Caco-2 (cell line): ENCODE data around the gene DUSP23. TPM values are rescaled to one million over a fixed set of nuclear protein-coding genes. Genes with fewer than 3 reads are reported as not detected.

Source experiments
- BruUV-seq: library from RNA; stranded (reverse); fragments of 400-500 nt; replicated peaks from 2 replicates; lab custom pipeline; 2021; lab: Mats Ljungman, UMichigan
- CTCF ChIA-PET: fragments of 300-600 bp; sonication (Branson Sonifier 250); formaldehyde crosslinking; loops from one replicate; lab custom pipeline; 2022; ENCODE audit warnings: antibody characterized with exemption; lab: Charles Lee
- POLR2A ChIA-PET: fragments of 300-600 bp; sonication (Branson Sonifier 250); formaldehyde crosslinking; loops from one replicate; lab custom pipeline; 2022; ENCODE audit warnings: antibody characterized with exemption; lab: Charles Lee
- DNase-seq, 2 experiments: peaks; one replicate each; pipeline versions ENCODE4 v3.0.0 to v3.0.0-alpha.2; 2020 to 2022
- H3K27me3 ChIP-seq: replicated peaks from 2 replicates; pipeline ENCODE4 v1.6.0; 2011; ENCODE audit warnings: low read length; ENCODE audit not compliant: control insufficient read depth, insufficient read depth
- H3K36me3 ChIP-seq: 2 replicates; pipeline ENCODE4 v1.5.1; 2011; ENCODE audit warnings: low read length; ENCODE audit not compliant: control insufficient read depth, insufficient read depth
- H3K4me1 ChIP-seq: fragments of 250-450 bp; sonication (Bioruptor Pico); 2 replicates; pipeline ENCODE4 v1.5.1; 2020; ENCODE audit warnings: mild to moderate bottlenecking
- H3K4me3 ChIP-seq: 2 replicates; pipeline ENCODE4 v1.5.1; 2011; ENCODE audit warnings: low read depth, mild to moderate bottlenecking, control low read depth, low read length
- H3K9me3 ChIP-seq: fragments of 250-450 bp; sonication (Bioruptor Pico); 2 replicates; pipeline ENCODE4 v1.5.1; 2020; ENCODE audit warnings: mild to moderate bottlenecking, moderate library complexity
- H3K27ac Mint-ChIP-seq: one replicate; pipeline ENCODE4 v1.8.0; 2022; ENCODE audit warnings: mixed read lengths; ENCODE audit not compliant: unreplicated experiment
- H3K27me3 Mint-ChIP-seq: one replicate; pipeline ENCODE4 v1.8.0; 2022; ENCODE audit warnings: mixed read lengths; ENCODE audit not compliant: insufficient read depth, unreplicated experiment
- H3K36me3 Mint-ChIP-seq: one replicate; pipeline ENCODE4 v1.8.0; 2022; ENCODE audit warnings: mild to moderate bottlenecking, mixed read lengths; ENCODE audit not compliant: insufficient read depth, unreplicated experiment
- H3K4me1 Mint-ChIP-seq: one replicate; pipeline ENCODE4 v1.8.0; 2022; ENCODE audit warnings: low read depth, mixed read lengths; ENCODE audit not compliant: unreplicated experiment
- H3K4me3 Mint-ChIP-seq: one replicate; pipeline ENCODE4 v1.8.0; 2022; ENCODE audit warnings: mild to moderate bottlenecking, moderate library complexity, mixed read lengths; ENCODE audit not compliant: unreplicated experiment
- H3K9me3 Mint-ChIP-seq: one replicate; pipeline ENCODE4 v1.8.0; 2022; ENCODE audit warnings: mixed read lengths; ENCODE audit not compliant: unreplicated experiment
- CTCF ChIP-seq, 2 experiments: fragments of 200-600 bp in 1 of 2; IDR thresholded peaks; 1 replicate in 1 of 2; 2 replicates in 1 of 2; pipeline versions ENCODE4 v1.5.1 to v1.8.0; 2011 to 2022; ENCODE audit warnings: antibody characterized with exemption in 1 of 2, control low read depth in 1 of 2, inconsistent platforms in 1 of 2, low read depth in 1 of 2, low read length in 1 of 2, mild to moderate bottlenecking in 1 of 2, moderate library complexity in 1 of 2; ENCODE audit not compliant: insufficient read depth in 1 of 2, severe bottlenecking in 1 of 2, unreplicated experiment in 1 of 2
- intact Hi-C: fragments of 100-400 bp; cut with micrococcal nuclease; formaldehyde crosslinking; loops from one replicate; pipeline ENCODE4 v1.10.0; 2022; ENCODE audit not compliant: unreplicated experiment
- total RNA-seq: library from RNA; stranded (reverse); gene quantifications from 2 replicates; pipeline ENCODE4 v1.2.3, GENCODE V29; 2022

The DUSP23 gene
- total RNA-seq, 1 experiment from 2014 or later = 44.5 TPM

GRCh38 chr1:159749630-159750029 lies 31.1 kb upstream of the DUSP23 start:
- Mint-ChIP-seq H3K27me3 (peaks cover 3% of the 10 kb centered on the region), H3K36me3 (no peaks in the 10 kb centered on the region), H3K4me1 (no peaks in the 10 kb centered on the region), H3K27ac (no peak overlapping the region), H3K9me3 (no peaks in the 10 kb centered on the region), H3K4me3 (no peak overlapping the region)
- ChIA-PET POLR2A (no interaction called here), CTCF (no interaction called here)
- DNase-seq = no peak
- intact Hi-C loops = no loop called here
- Histone ChIP-seq H3K36me3 (no peaks in the 10 kb centered on the region), H3K9me3 (no peaks in the 10 kb centered on the region), H3K27me3 (no peaks in the 10 kb centered on the region), H3K4me1 (no peaks in the 10 kb centered on the region), H3K4me3 (no peak overlapping the region)
- BruUV-seq = no TSS peak
- no peak for TF ChIP-seq CTCF (IDR thresholded peaks at IDR 0.05; ENCODE audit: insufficient read depth in 1 of 2, low read depth in 1 of 2, low read length in 1 of 2, severe bottlenecking in 1 of 2, unreplicated experiment in 1 of 2)

GRCh38 chr1:159750621-159751020 lies 30.1 kb upstream of the DUSP23 start:
- no peaks in the 10 kb centered on the region for H3K36me3 ChIP-seq
- BruUV-seq = no TSS peak
- Mint-ChIP-seq H3K9me3 (no peaks in the 10 kb centered on the region), H3K4me3 (no peak overlapping the region), H3K27me3 (peaks cover 3% of the 10 kb centered on the region), H3K27ac (no peak overlapping the region), H3K4me1 (no peaks in the 10 kb centered on the region), H3K36me3 (no peaks in the 10 kb centered on the region)
- H3K9me3 ChIP-seq = no peaks in the 10 kb centered on the region
- intact Hi-C loops = no loop called here
- CTCF ChIA-PET = no interaction called here
- DNase-seq = no peak
- H3K4me3 ChIP-seq = no peak overlapping the region
- no peaks in the 10 kb centered on the region for H3K4me1 ChIP-seq
- POLR2A ChIA-PET = no interaction called here
- no peak for TF ChIP-seq CTCF (IDR thresholded peaks at IDR 0.05; ENCODE audit: insufficient read depth in 1 of 2, low read depth in 1 of 2, low read length in 1 of 2, severe bottlenecking in 1 of 2, unreplicated experiment in 1 of 2)
- no peaks in the 10 kb centered on the region for H3K27me3 ChIP-seq

GRCh38 chr1:159751031-159751430 lies 29.7 kb upstream of the DUSP23 start:
- CTCF ChIA-PET = no interaction called here
- no TSS peak for BruUV-seq

More at GRCh38 chr1:159751031-159751430, 29.7 kb upstream of the DUSP23 start:
- DNase-seq = no peak
- no peaks in the 10 kb centered on the region for H3K36me3 ChIP-seq
- Mint-ChIP-seq H3K27me3 (peaks cover 3% of the 10 kb centered on the region), H3K9me3 (no peaks in the 10 kb centered on the region), H3K4me1 (no peaks in the 10 kb centered on the region), H3K27ac (no peak overlapping the region), H3K4me3 (no peak overlapping the region), H3K36me3 (no peaks in the 10 kb centered on the region)
- no peaks in the 10 kb centered on the region for H3K27me3 ChIP-seq
- H3K4me1 ChIP-seq = no peaks in the 10 kb centered on the region
- intact Hi-C loops = no loop called here
- H3K9me3 ChIP-seq = no peaks in the 10 kb centered on the region
- no peak for TF ChIP-seq CTCF (IDR thresholded peaks at IDR 0.05; ENCODE audit: insufficient read depth in 1 of 2, low read depth in 1 of 2, low read length in 1 of 2, severe bottlenecking in 1 of 2, unreplicated experiment in 1 of 2)
- H3K4me3 ChIP-seq = no peak overlapping the region
- POLR2A ChIA-PET = no interaction called here
